HG03066 (cell line): ENCODE measurements around the gene SYT6.
"Not testable (repeated sequence)": the region's sequence is repeated elsewhere in the genome, so short reads cannot be mapped to it uniquely, and the experiment has no call there.

ENCODE experiments used
- ATAC-seq: cut with Tn5 transposase; IDR thresholded peaks from one replicate; pipeline ENCODE4 v1.9.1; 2021; ENCODE audit warnings: low read depth; ENCODE audit not compliant: unreplicated experiment

Gene SYT6

GRCh38 chr1:114077188-114077587 lies 76.5 kb downstream of the SYT6 start:
- ATAC-seq = no peak

- no peak for ATAC-seq
These were observed 77.4 kb downstream of the SYT6 start for GRCh38 chr1:114076308-114076707.

- ATAC-seq = no peak
These were observed 78.0 kb downstream of the SYT6 start for GRCh38 chr1:114075546-114076242.

- no peak for ATAC-seq
These were observed 78.6 kb downstream of the SYT6 start for GRCh38 chr1:114075105-114075504.

- no peak for ATAC-seq
These were observed 81.4 kb downstream of the SYT6 start for GRCh38 chr1:114072246-114072645.

GRCh38 chr1:114069762-114070161 lies 83.9 kb downstream of the SYT6 start:
- ATAC-seq = not testable (repeated sequence)

GRCh38 chr1:114068684-114069083 lies 85.0 kb downstream of the SYT6 start:
- ATAC-seq = not testable (repeated sequence)

GRCh38 chr1:114065671-114066070 lies 88.0 kb downstream of the SYT6 start:
- not testable (repeated sequence) for ATAC-seq

GRCh38 chr1:114063544-114063943 lies 90.1 kb downstream of the SYT6 start:
- no peak for ATAC-seq

- ATAC-seq = no peak
These were observed 91.1 kb downstream of the SYT6 start for GRCh38 chr1:114062477-114063099.

GRCh38 chr1:114061121-114061830 lies 92.4 kb downstream of the SYT6 start:
- no peak for ATAC-seq

GRCh38 chr1:114058236-114058635 lies 95.4 kb downstream of the SYT6 start:
- not testable (repeated sequence) for ATAC-seq

GRCh38 chr1:114054148-114054547 lies 99.5 kb downstream of the SYT6 start:
- ATAC-seq = no peak

- ATAC-seq = no peak
These were observed 105.4 kb downstream of the SYT6 start for GRCh38 chr1:114048232-114048631.

GRCh38 chr1:114043548-114043947 lies 110.1 kb downstream of the SYT6 start:
- ATAC-seq = no peak

- no peak for ATAC-seq
These were observed 110.6 kb downstream of the SYT6 start for GRCh38 chr1:114043054-114043453.

- ATAC-seq = no peak
These were observed 113.2 kb downstream of the SYT6 start for GRCh38 chr1:114040273-114041015.
